ENCODE data around the gene DPEP3. TPM values are rescaled to one million over a fixed set of nuclear protein-coding genes. Genes with fewer than 3 reads are reported as not detected.

DPEP3 gene
- polyA plus RNA-seq, 1 experiment: not detected

DNA sequence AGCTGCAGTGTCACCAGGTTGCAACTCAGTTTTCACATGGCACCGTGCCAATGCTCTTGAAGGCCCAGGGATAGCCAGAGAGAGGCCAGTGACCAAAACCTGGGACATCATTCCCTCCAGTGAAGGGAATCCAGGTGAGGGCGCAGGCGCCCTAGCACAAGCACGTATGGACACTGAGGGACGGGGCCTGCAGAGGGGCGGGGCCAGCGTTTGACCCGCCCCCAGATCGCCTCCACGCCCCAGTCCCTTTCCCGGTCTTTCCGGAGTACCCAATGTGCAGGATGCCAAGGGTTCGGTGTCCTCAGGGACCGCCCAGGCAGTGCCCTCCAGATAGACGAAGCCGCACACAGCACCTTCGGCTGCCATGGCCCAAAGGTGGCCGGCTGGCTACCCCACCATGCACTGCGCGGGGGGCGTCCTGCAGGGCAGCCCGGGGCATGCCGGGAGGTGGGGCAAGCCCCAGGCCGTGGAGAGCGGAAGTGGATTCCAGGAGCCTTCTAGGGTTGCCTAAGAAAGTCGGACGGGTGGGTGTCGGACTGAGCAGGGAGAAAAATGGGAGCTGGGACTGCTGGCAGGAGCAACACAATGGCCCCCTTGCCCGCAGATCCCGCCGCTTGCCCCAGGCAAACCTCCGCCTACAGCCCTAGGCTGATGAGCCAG, 16.5 kb downstream of the DPEP3 start:
- ChIA-PET POLR2A (no interaction called here), CTCF (interaction anchor here (0.7 kb wide), 1 partner anchor 77 kb away, joined by 3 read pairs; no protein-coding TSS in a partner anchor)
- H3K4me3 ChIP-seq (ENCODE audit: low read depth, low read length): no peak overlapping the region
- no peaks in the 10 kb centered on the region for H3K27me3 ChIP-seq (ENCODE audit: control insufficient read depth, insufficient read depth, low read length)
- no peak overlapping the region for H3K27ac ChIP-seq (ENCODE audit: low read depth, low read length)
- no peaks in the 10 kb centered on the region; the same call in 1 of the 2 replicates for H3K9me3 ChIP-seq (ENCODE audit: control insufficient read depth, insufficient read depth, low read length)
- DNase-seq (ENCODE audit: low read depth, low spot score): no peak
- no peak for TF ChIP-seq CTCF (IDR thresholded peaks at IDR 0.05; ENCODE audit: low read depth, low read length)

DNA sequence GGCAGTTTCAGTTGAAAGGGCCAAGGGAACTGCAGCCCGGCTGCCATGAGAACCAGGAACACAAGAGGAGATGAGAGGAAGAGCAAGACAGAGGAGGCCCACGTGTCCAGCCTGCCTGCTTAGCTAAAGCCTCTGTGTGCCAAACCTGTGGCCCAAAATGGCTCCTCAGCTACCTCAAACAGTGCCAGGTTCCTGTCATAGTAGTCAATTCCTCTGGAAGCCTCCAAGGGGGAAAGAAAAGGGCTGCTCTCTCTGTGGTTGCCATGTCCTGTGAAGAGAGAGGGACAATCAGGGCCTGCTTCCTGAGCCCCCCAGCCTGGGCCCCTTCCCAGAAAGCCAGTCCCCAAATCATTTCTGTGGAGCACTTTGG, 17.0 kb downstream of the DPEP3 start:
- no peak for DNase-seq (ENCODE audit: low read depth, low spot score)
- POLR2A ChIA-PET: no interaction called here
- no peaks in the 10 kb centered on the region; the same call in 1 of the 2 replicates for H3K9me3 ChIP-seq (ENCODE audit: control insufficient read depth, insufficient read depth, low read length)
- no peaks in the 10 kb centered on the region for H3K27me3 ChIP-seq (ENCODE audit: control insufficient read depth, insufficient read depth, low read length)
- CTCF ChIA-PET: no interaction called here
- H3K4me3 ChIP-seq (ENCODE audit: low read depth, low read length): no peak overlapping the region
- TF ChIP-seq CTCF (IDR thresholded peaks at IDR 0.05; ENCODE audit: low read depth, low read length): no peak
- H3K27ac ChIP-seq (ENCODE audit: low read depth, low read length): no peak overlapping the region

- no peaks in the 10 kb centered on the region; the same call in 1 of the 2 replicates for H3K9me3 ChIP-seq (ENCODE audit: control insufficient read depth, insufficient read depth, low read length)
- ChIA-PET CTCF (no interaction called here), POLR2A (no interaction called here)
- no peak for DNase-seq (ENCODE audit: low read depth, low spot score)
- H3K27ac ChIP-seq (ENCODE audit: low read depth, low read length): no peak overlapping the region
- H3K4me3 ChIP-seq (ENCODE audit: low read depth, low read length): no peak overlapping the region
- H3K27me3 ChIP-seq (ENCODE audit: control insufficient read depth, insufficient read depth, low read length): no peaks in the 10 kb centered on the region
- TF ChIP-seq CTCF (IDR thresholded peaks at IDR 0.05; ENCODE audit: low read depth, low read length): no peak
These were observed 18.2 kb downstream of the DPEP3 start for GRCh38 chr16:67962135-67962534.

GRCh38 chr16:67961551-67961957, 18.7 kb downstream of the DPEP3 start:
- DNase-seq (ENCODE audit: low read depth, low spot score): no peak
- H3K27me3 ChIP-seq (ENCODE audit: control insufficient read depth, insufficient read depth, low read length): no peaks in the 10 kb centered on the region
- no peaks in the 10 kb centered on the region; the same call in 1 of the 2 replicates for H3K9me3 ChIP-seq (ENCODE audit: control insufficient read depth, insufficient read depth, low read length)
- TF ChIP-seq CTCF (IDR thresholded peaks at IDR 0.05; ENCODE audit: low read depth, low read length): no peak
- ChIA-PET POLR2A (interaction anchor here (0.6 kb wide), 1 partner anchor 19 kb away, joined by 3 read pairs; no protein-coding TSS in a partner anchor), CTCF (no interaction called here)
- H3K4me3 ChIP-seq (ENCODE audit: low read depth, low read length): no peak overlapping the region
- no peak overlapping the region for H3K27ac ChIP-seq (ENCODE audit: low read depth, low read length)

DNA sequence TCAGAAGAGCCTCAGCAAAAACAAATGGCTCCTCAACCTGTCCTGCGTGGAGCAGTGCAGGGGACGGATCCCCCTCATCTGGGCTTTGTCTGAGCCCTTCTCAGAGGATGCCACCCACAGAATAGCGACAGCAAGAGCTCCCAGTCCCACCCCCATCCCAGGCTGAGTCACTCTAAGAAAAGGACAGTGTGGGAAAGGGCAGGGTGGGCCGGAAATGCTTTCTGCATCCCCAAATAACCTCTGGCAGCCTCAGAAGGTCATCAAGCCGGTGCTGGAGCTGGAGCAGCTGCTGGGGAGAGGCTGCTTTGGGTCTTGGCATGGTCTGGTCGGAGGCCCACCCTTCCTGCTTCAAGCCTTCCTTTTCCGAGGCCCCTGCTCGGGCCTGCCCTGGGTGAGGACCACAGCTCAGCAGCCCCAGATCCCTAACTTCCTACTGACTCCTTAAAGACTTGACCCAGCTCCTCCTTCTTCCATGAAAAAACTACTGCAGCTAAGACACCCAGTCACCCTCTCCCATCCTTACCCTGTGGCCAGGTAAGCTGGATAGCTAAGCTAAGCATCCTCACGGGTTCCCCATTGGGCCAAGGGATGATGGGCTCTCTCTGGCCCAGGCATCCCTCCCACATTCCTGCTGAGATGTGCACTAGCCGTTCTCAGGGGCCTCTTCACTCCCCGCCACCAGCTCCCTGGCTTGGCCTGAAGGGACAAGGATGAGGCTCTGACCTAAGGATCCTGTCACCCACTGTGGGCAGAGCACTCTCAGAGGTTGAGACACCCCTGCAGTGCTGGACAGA, 20.6 kb downstream of the DPEP3 start:
- H3K9me3 ChIP-seq (ENCODE audit: control insufficient read depth, insufficient read depth, low read length): no peaks in the 10 kb centered on the region; the same call in 1 of the 2 replicates
- peak overlapping the region; percentile 11 for H3K27ac ChIP-seq (ENCODE audit: low read depth, low read length)
- CTCF ChIA-PET: no interaction called here
- POLR2A ChIA-PET: interaction anchor here (0.6 to 1.5 kb wide), 7 partner anchors 9 to 304 kb away, joined by 3 to 9 read pairs (median 4); partner anchors contain the start of genes DDX28, DUS2 and SLC12A4
- DNase-seq (ENCODE audit: low read depth, low spot score): no peak
- no peak overlapping the region for H3K4me3 ChIP-seq (ENCODE audit: low read depth, low read length)
- no peak for TF ChIP-seq CTCF (IDR thresholded peaks at IDR 0.05; ENCODE audit: low read depth, low read length)
- no peaks in the 10 kb centered on the region for H3K27me3 ChIP-seq (ENCODE audit: control insufficient read depth, insufficient read depth, low read length)
